ENCODE measurements around the gene CST11. TPM values are rescaled to one million over a fixed set of nuclear protein-coding genes. Genes with fewer than 3 reads are reported as not detected.
A peak's percentile ranks its signal among the peaks of the same experiment; 100 is the strongest.

CST11 gene
- total RNA-seq, 1 donor = not detected

GRCh38 chr20:23448167-23448566 is 4.5 kb downstream of the CST11 start:
- TF ChIP-seq CTCF (IDR thresholded peaks at IDR 0.05; ENCODE audit: insufficient read depth, low read length) = no peak
- no peak for DNase-seq (ENCODE audit: low read depth)
- H3K4me3 ChIP-seq (ENCODE audit: low read depth, low read length) = no peak overlapping the region

DNA sequence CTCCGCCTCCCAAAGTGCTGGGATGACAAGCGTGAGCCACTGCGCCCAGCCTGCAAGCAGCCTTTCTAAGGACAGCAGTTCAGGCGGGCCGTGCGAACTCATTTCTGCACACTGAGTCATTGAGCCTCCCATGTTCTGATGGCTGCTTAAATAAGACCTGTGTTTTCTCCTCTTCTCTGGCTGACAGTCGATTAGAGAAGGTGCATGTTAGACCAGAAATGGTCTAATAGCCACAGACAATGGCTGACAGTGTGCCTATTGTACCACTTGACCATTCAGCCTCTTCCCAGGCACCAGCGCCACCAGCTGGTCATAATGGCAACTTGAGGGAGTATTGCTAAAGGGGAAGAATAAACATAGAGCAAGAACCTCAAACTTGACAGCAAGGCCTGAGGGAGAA is 6.2 kb downstream of the CST11 start:
- DNase-seq (ENCODE audit: low read depth) = peak; percentile 47
- peak; percentile 58 for TF ChIP-seq CTCF (IDR thresholded peaks at IDR 0.05; ENCODE audit: insufficient read depth, low read length)
- no peak overlapping the region for H3K4me3 ChIP-seq (ENCODE audit: low read depth, low read length)

DNA sequence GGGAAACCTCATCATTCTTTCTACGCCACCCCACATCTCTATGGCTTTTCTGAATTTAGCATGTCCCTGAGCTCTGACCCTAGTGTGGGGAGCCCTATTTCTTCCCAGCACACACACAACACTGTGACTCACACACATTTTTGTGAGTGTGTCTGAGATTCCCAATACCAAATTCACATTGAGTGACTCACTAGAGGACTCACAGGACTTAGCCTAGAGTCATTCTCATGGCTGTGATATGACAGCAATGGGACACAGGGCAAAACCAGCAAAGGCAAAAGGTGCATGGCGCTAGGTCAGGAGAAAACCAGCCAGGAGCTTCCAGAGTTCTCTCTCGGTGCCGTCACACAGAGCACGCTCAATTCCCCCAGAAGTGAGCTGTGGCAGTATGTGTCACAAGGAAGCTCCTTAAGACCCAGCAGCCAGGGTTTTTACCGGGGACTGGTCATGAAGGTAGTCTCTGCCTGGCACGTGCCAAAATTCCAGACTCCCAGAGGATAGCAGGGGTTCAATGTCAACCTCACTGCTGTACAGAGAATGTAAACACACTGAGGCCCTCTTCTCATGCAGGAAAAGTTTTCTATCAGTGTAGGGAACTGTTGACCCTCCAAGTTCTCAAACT is 7.0 kb downstream of the CST11 start:
- no peak for TF ChIP-seq CTCF (IDR thresholded peaks at IDR 0.05; ENCODE audit: insufficient read depth, low read length)
- peak; percentile 46 for DNase-seq (ENCODE audit: low read depth)
- H3K4me3 ChIP-seq (ENCODE audit: low read depth, low read length) = no peak overlapping the region

DNA sequence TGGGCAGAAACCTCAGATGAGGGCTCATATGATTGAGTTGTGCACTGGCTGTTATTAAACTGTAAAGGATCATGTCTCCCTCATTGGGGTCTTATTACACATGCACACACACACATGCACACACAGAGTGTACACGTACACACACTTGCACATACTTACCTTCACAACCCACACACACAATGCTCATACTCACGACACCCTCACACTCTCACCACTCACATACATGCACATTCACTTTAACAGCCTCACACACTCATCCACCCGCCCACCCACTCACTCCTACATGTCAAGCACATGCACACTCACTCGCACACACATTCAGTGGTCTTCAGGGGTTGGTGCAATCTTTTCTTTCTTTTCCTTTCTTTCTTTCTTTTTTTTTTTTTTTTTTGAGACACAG is 7.8 kb downstream of the CST11 start:
- H3K4me3 ChIP-seq (ENCODE audit: low read depth, low read length) = no peak overlapping the region
- TF ChIP-seq CTCF (IDR thresholded peaks at IDR 0.05; ENCODE audit: insufficient read depth, low read length) = no peak
- DNase-seq (ENCODE audit: low read depth) = no peak

DNA sequence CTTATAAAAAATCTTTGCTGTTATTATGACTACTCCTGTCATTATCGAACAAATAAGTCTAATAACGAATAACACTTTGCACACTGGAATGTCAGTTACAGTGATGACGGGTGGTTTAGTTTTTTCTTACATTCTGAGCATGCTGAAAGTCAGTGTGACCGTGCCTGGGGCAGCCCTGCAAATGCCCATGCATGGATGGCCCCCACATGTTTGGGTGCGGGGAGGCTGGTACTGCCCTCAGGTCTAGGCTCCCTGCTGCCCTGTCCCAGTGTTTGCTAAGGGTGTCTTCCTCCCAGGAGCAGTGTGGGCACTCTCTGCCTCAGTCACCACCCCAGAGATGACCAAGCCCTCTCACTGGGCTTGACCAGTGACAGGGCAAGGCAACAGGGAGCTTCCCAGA is 10.2 kb downstream of the CST11 start:
- DNase-seq (ENCODE audit: low read depth) = no peak
- no peak for TF ChIP-seq CTCF (IDR thresholded peaks at IDR 0.05; ENCODE audit: insufficient read depth, low read length)

GRCh38 chr20:23441850-23442313 is 10.8 kb downstream of the CST11 start:
- H3K4me3 ChIP-seq (ENCODE audit: low read depth, low read length) = no peak overlapping the region
- peak; percentile 80 for DNase-seq (ENCODE audit: low read depth)
- TF ChIP-seq CTCF (IDR thresholded peaks at IDR 0.05; ENCODE audit: insufficient read depth, low read length) = peak; percentile 94

More for the DNA sequence above, 10.2 kb downstream of the CST11 start:
- no peak overlapping the region for H3K4me3 ChIP-seq (ENCODE audit: low read depth, low read length)

GRCh38 chr20:23440004-23440403 is 12.7 kb downstream of the CST11 start:
- TF ChIP-seq CTCF (IDR thresholded peaks at IDR 0.05; ENCODE audit: insufficient read depth, low read length) = no peak
- no peak for DNase-seq (ENCODE audit: low read depth)

More at GRCh38 chr20:23440004-23440403, 12.7 kb downstream of the CST11 start:
- H3K4me3 ChIP-seq (ENCODE audit: low read depth, low read length) = no peak overlapping the region
